NCI-H2081 treated with DMSO at 0.1 percent for 48 hours (cell line): ENCODE results near the gene COG3.

Experiments
- DNase-seq: peaks from one replicate; lab custom pipeline; 2025; lab: John Stamatoyannopoulos, UW

The COG3 gene

GRCh38 chr13:45545686-45546409 lies 81.1 kb downstream of the COG3 start:
- no peak for DNase-seq

DNA sequence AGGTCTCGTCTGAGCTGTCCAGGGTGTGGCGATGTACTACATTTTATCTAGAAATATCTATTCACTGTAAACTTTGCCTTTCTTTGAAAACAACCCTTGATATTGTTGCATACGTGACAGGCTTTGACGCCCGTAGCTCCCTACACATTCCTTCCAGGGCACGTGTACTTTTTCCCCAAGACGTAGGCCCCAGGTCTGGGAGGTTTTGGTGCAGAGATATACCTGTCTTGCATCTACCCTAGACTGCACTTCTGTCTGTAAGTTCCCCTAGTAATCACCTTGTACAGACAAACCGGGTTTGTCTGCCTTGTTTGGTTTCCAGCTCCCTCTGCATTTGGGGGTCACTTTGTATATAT lies 81.6 kb downstream of the COG3 start:
- DNase-seq: no peak

GRCh38 chr13:45548281-45548680 lies 83.5 kb downstream of the COG3 start:
- DNase-seq: no peak

GRCh38 chr13:45554604-45555109 lies 89.9 kb downstream of the COG3 start:
- DNase-seq: no peak

GRCh38 chr13:45564133-45564776 lies 99.5 kb downstream of the COG3 start:
- no peak for DNase-seq

GRCh38 chr13:45565331-45565730 lies 100.6 kb downstream of the COG3 start:
- no peak for DNase-seq

DNA sequence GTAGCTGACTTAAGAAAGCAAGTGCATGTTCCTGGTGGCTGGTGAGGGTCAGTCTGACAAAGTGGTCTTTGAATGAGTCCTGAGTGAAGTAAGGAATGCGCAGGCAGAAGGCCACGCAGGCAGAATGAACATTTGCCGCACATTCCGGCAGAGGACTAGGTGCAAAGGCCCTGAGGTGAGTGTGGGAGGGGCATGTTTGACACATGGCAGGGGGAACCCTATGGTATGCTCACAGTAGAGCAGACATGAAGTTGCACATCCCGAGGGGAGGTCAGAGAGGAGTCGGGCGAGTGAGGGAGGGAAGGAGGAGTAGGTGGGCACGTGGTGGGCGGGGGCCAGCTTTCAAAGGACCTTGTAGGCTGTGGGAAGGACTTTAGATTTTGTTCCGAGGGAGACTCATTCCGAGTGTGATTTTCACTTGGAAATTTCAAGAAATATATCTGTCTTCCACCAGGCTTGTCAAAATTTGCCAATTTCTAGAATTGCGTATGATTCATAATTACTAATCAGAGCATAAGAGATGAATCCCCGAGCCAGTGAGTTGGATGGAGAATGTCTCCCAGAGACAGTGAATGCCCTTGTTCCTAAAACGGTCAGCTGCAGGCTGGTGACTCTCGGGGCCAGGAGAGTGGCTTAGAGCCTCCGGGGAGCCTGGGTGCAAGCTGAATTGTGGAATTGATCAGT lies 110.5 kb downstream of the COG3 start:
- DNase-seq: no peak

DNA sequence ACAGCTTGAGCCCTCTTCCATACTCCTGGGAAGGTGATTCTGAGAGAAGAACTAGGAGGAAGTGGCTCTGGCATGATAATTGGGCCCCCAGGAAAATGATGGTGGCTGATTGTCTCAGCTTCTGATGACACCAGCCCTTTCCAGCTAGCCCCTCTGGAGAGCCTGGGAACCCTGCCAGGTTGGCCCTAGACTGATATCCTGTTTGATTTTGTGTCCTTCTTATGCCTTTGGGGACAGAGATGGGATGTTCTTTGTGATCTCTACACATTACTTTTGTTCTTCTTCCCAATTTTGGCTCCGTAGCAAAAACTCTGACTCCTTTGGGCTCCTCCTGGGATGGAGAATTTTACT lies 111.1 kb downstream of the COG3 start:
- DNase-seq: no peak

- DNase-seq: no peak
Observed at GRCh38 chr13:45576466-45576865, 111.7 kb downstream of the COG3 start.

DNA sequence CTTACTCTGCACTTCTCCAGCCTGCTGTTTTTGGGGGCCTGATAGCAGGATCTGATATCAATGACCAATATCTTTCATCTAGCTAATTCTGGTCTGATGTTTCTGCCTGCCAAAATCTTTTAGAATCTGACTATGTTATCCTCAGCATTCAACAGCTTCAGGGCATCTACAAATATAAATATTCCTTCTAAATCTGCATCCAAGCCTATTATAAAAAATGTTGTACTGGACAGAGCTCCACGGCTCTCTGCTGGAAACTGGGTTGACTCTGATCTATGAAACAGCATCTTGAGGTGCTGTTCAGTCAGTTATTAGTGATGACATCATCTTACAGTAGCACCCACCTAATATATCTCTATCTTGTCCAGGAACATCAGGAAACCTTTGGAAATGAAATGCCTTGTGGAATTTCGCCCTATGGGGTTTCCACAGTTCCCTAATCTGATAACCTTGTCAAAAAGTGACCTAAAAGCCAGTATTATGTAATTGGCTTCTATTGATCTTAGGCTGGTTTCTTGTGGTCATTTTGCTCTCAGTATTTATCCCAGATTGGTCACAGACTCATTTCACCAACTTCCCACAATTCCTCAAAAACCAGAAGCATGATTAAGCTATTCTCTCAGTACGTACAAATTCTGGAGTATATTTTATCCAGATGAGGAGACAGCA lies 117.8 kb downstream of the COG3 start:
- no peak for DNase-seq

DNA sequence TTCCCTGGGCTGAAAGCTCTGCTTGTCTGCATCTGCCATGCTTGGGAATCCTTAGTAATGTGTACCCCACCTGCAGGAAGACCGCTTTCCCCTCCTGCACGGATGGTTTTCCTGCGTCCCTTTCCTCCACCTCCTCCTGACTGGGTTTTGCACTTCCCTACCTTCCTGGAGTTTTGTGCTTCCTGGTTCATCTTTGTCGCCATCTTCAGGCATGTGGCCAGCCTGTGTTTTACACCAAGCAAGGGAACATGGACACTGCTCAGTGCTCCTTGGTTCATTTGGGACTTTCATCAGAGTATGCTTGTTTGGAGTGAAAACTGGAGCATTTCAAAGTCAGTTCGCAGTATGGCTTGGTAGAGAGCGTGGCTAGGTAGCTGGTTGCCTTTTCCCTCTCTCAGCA lies 120.1 kb downstream of the COG3 start:
- no peak for DNase-seq
